ENCODE data around the gene PCDH9.

- TF ChIP-seq CTCF (IDR thresholded peaks at IDR 0.05; ENCODE audit: low read length) = no peak
- TF ChIP-seq EZH2 (IDR thresholded peaks at IDR 0.05; ENCODE audit: borderline replicate concordance, low read length) = no peak
These were observed 265.0 kb downstream of the PCDH9 start for GRCh38 chr13:66965181-66965580.

Data from OCI-LY1 (cell line).